Measurements from ENCODE around the gene EXOC1L. TPM values are rescaled to one million over a fixed set of nuclear protein-coding genes. Genes with fewer than 3 reads are reported as not detected.

EXOC1L gene
- polyA plus RNA-seq, 3 donors, result not detected

- Mint-ChIP-seq H3K36me3 (no peaks in the 10 kb centered on the region), H3K9me3 (peaks cover 0 to 6% (median 2%) of the 10 kb centered on the region in 7 donors), H3K27ac (no peak overlapping the region), H3K4me3 (no peak overlapping the region), H3K27me3 (ENCODE audit: low read depth in 3 of 3) (peaks cover 7 to 9% (median 8%) of the 10 kb centered on the region in 3 donors), H3K4me1 (peaks cover 9% of the 10 kb centered on the region)
- Histone ChIP-seq H3K36me3 (replicated peaks in 1 of 2; ENCODE audit: control insufficient read depth in 1 of 2, insufficient read depth in 2 of 2, low read length in 2 of 2) (no peaks in the 10 kb centered on the region), H3K4me2 (replicated peaks; ENCODE audit: extremely low read depth, low read length, poor library complexity, severe bottlenecking) (no peak overlapping the region), H4K20me1 (ENCODE audit: insufficient read depth, low read length) (no peaks in the 10 kb centered on the region), H3K4me1 (ENCODE audit: control insufficient read depth in 1 of 2, insufficient read depth in 2 of 2, low read length in 2 of 2) (peaks cover 0 to 4% of the 10 kb centered on the region in 2 donors), H3K79me2 (ENCODE audit: insufficient read depth, low read length) (no peaks in the 10 kb centered on the region), H3K4me3 (replicated peaks in 1 of 3; ENCODE audit: low read depth in 2 of 3, low read length in 3 of 3) (no peak overlapping the region), H2AFZ (ENCODE audit: insufficient read depth, low read depth, low read length, poor library complexity, severe bottlenecking) (no peak overlapping the region), H3K9ac (ENCODE audit: insufficient read depth, low read length, poor library complexity, severe bottlenecking) (no peak overlapping the region), H3K27me3 (ENCODE audit: control insufficient read depth in 2 of 2, insufficient read depth in 2 of 2, low read length in 2 of 2) (peaks cover 0 to 5% of the 10 kb centered on the region in 2 donors), H3K9me3 (replicated peaks in 1 of 2; ENCODE audit: control insufficient read depth in 1 of 2, insufficient read depth in 1 of 2, low read length in 2 of 2) (no peaks in the 10 kb centered on the region), H3K27ac (ENCODE audit: low read depth in 1 of 2, low read length in 2 of 2) (no peak overlapping the region)
- DNase-seq, result no peak
- WGBS (ENCODE audit: insufficient coverage), result no CpG with 5 or more reads among the region's 3 CpGs
- TF ChIP-seq, protein P1, sequence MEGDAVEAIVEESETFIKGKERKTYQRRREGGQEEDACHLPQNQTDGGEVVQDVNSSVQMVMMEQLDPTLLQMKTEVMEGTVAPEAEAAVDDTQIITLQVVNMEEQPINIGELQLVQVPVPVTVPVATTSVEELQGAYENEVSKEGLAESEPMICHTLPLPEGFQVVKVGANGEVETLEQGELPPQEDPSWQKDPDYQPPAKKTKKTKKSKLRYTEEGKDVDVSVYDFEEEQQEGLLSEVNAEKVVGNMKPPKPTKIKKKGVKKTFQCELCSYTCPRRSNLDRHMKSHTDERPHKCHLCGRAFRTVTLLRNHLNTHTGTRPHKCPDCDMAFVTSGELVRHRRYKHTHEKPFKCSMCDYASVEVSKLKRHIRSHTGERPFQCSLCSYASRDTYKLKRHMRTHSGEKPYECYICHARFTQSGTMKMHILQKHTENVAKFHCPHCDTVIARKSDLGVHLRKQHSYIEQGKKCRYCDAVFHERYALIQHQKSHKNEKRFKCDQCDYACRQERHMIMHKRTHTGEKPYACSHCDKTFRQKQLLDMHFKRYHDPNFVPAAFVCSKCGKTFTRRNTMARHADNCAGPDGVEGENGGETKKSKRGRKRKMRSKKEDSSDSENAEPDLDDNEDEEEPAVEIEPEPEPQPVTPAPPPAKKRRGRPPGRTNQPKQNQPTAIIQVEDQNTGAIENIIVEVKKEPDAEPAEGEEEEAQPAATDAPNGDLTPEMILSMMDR (IDR thresholded peaks at IDR 0.05), result no peak
- intact Hi-C loops (cut with micrococcal nuclease), result no loop called here
These were observed 1.9 kb upstream of the EXOC1L start for GRCh38 chr4:55817691-55818090.

DNA sequence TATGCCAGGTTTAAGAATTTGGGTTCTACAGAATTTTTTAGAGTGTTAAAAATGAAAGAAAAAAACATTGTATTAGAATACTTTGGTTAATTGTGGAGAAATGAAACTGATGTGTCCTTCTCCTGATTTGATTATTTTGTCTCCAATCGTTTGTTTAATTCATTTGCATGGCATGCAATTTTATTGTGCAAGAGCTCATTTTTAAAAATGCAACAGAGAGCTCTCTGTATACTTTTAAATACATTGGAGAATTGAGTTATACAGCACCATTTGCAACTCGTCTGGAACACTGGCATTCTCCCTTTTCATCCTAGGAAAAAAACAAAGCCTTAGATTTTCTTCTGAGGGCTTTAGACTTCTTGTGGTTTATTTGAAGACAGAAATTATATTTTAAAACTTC, 689 bp downstream of the EXOC1L start:
- Histone ChIP-seq H3K9me3 (replicated peaks in 1 of 2; ENCODE audit: control insufficient read depth in 1 of 2, insufficient read depth in 1 of 2, low read length in 2 of 2) (no peaks in the 10 kb centered on the region), H2AFZ (ENCODE audit: insufficient read depth, low read depth, low read length, poor library complexity, severe bottlenecking) (no peak overlapping the region), H3K4me1 (ENCODE audit: control insufficient read depth in 1 of 2, insufficient read depth in 2 of 2, low read length in 2 of 2) (peaks cover 0 to 4% of the 10 kb centered on the region in 2 donors), H4K20me1 (ENCODE audit: insufficient read depth, low read length) (no peaks in the 10 kb centered on the region), H3K4me3 (replicated peaks in 1 of 3; ENCODE audit: low read depth in 2 of 3, low read length in 3 of 3) (no peak overlapping the region), H3K27ac (ENCODE audit: low read depth in 1 of 2, low read length in 2 of 2) (no peak overlapping the region), H3K4me2 (replicated peaks; ENCODE audit: extremely low read depth, low read length, poor library complexity, severe bottlenecking) (peak overlapping the region; percentile 40), H3K27me3 (ENCODE audit: control insufficient read depth in 2 of 2, insufficient read depth in 2 of 2, low read length in 2 of 2) (peaks cover 0 to 5% of the 10 kb centered on the region in 2 donors), H3K36me3 (replicated peaks in 1 of 2; ENCODE audit: control insufficient read depth in 1 of 2, insufficient read depth in 2 of 2, low read length in 2 of 2) (no peaks in the 10 kb centered on the region), H3K79me2 (ENCODE audit: insufficient read depth, low read length) (no peaks in the 10 kb centered on the region), H3K9ac (ENCODE audit: insufficient read depth, low read length, poor library complexity, severe bottlenecking) (no peak overlapping the region)
- peaks cover 9% of the 10 kb centered on the region for H3K4me1 Mint-ChIP-seq
- DNase-seq, result no peak
- no peaks in the 10 kb centered on the region for H3K36me3 Mint-ChIP-seq
- peaks cover 7 to 10% (median 9%) of the 10 kb centered on the region in 3 donors for H3K27me3 Mint-ChIP-seq (ENCODE audit: low read depth in 3 of 3)
- no peak overlapping the region for H3K4me3 Mint-ChIP-seq
- no CpG with 5 or more reads among the region's 2 CpGs for WGBS (ENCODE audit: insufficient coverage)
- TF ChIP-seq, protein P1 (IDR thresholded peaks at IDR 0.05), result no peak
- peaks cover 0 to 6% (median 2%) of the 10 kb centered on the region in 7 donors for H3K9me3 Mint-ChIP-seq
- intact Hi-C loops (cut with micrococcal nuclease), result no loop called here
- H3K27ac Mint-ChIP-seq, result no peak overlapping the region

Measured in CD14-positive monocyte (primary cell).